PC-9 (cell line): ENCODE data around the gene TM4SF5. TPM values are rescaled to one million over a fixed set of nuclear protein-coding genes. Genes with fewer than 3 reads are reported as not detected.

Experiments
- BruUV-seq: library from RNA; stranded (reverse); fragments of 400-500 nt; replicated peaks from 2 replicates; lab custom pipeline; 2021; lab: Mats Ljungman, UMichigan
- CTCF ChIA-PET: fragments of 300-600 bp; sonication (Branson Sonifier 250); formaldehyde crosslinking; loops from one replicate; lab custom pipeline; 2022; ENCODE audit warnings: antibody characterized with exemption; lab: Charles Lee
- POLR2A ChIA-PET: fragments of 300-600 bp; sonication (Branson Sonifier 250); formaldehyde crosslinking; loops from one replicate; lab custom pipeline; 2022; ENCODE audit warnings: antibody characterized with exemption; ENCODE audit not compliant: unreplicated experiment; lab: Charles Lee
- DNase-seq, 2 experiments: peaks; one replicate each; pipeline versions ENCODE4 v3.0.0 to v3.0.0-alpha.2; 2015 to 2022; ENCODE audit warnings: mixed read lengths in 1 of 2
- H2AFZ ChIP-seq: fragments of 200-600 bp; sonication (generic); 2 replicates; pipeline ENCODE4 v1.8.1; 2017; ENCODE audit warnings: antibody characterized with exemption
- H3F3A ChIP-seq: fragments of 200-600 bp; sonication (generic); 2 replicates; pipeline ENCODE4 v1.8.1; 2017; ENCODE audit warnings: antibody characterized with exemption, mild to moderate bottlenecking, low read depth; ENCODE audit not compliant: insufficient read depth
- H3K27ac ChIP-seq: fragments of 200-600 bp; sonication (generic); 2 replicates; pipeline ENCODE4 v1.6.1; 2016; ENCODE audit warnings: mixed run types
- H3K27me3 ChIP-seq: fragments of 200-600 bp; sonication (generic); 2 replicates; pipeline ENCODE4 v1.6.1; 2016; ENCODE audit warnings: low read depth, mixed run types; ENCODE audit not compliant: insufficient read depth
- H3K36me3 ChIP-seq: fragments of 200-600 bp; sonication (generic); 2 replicates; pipeline ENCODE4 v1.6.1; 2016; ENCODE audit warnings: low read depth, mixed run types
- H3K4me1 ChIP-seq: fragments of 200-600 bp; sonication (generic); replicated peaks from 2 replicates; pipeline ENCODE4 v1.6.1; 2016; ENCODE audit warnings: mixed run types; ENCODE audit not compliant: insufficient read depth
- H3K4me2 ChIP-seq: fragments of 200-600 bp; sonication (generic); 2 replicates; pipeline ENCODE4 v1.6.1; 2017; ENCODE audit warnings: mixed run types
- H3K4me3 ChIP-seq: fragments of 200-600 bp; sonication (generic); 2 replicates; pipeline ENCODE4 v1.6.1; 2016; ENCODE audit warnings: mixed run types
- H3K79me2 ChIP-seq: fragments of 200-600 bp; sonication (generic); 2 replicates; pipeline ENCODE4 v1.6.1; 2017; ENCODE audit warnings: low read depth, mixed run types
- H3K9me2 ChIP-seq: fragments of 200-600 bp; sonication (generic); 2 replicates; pipeline ENCODE4 v1.8.1; 2017; ENCODE audit warnings: mild to moderate bottlenecking; ENCODE audit not compliant: insufficient read depth
- H3K9me3 ChIP-seq: fragments of 200-600 bp; sonication (generic); 2 replicates; pipeline ENCODE4 v1.8.1; 2016; ENCODE audit warnings: low read depth; ENCODE audit not compliant: insufficient read depth
- H4K20me1 ChIP-seq: fragments of 200-600 bp; sonication (generic); 2 replicates; pipeline ENCODE4 v1.8.1; 2017; ENCODE audit not compliant: insufficient read depth
- EZH2 ChIP-seq: fragments of 200-600 bp; sonication (generic); IDR thresholded peaks from 2 replicates; pipeline ENCODE4 v1.8.0; 2017; ENCODE audit warnings: antibody characterized with exemption, low read depth
- intact Hi-C: fragments of 100-400 bp; cut with micrococcal nuclease; formaldehyde crosslinking; loops from one replicate; pipeline ENCODE4 v1.10.0; 2022; ENCODE audit not compliant: unreplicated experiment
- total RNA-seq: library from RNA; stranded (reverse); gene quantifications from 2 replicates; pipeline ENCODE4 v1.2.3, GENCODE V29; 2021
- TF ChIP-seq, protein P1 (sequence below): fragments of 200-600 bp; sonication (generic); conservative IDR thresholded peaks from 2 replicates; pipeline ENCODE4 v1.6.1; 2017; ENCODE audit warnings: mixed run types, antibody characterized with exemption, mild to moderate bottlenecking, moderate library complexity

The TM4SF5 gene
- total RNA-seq, 1 experiment from 2014 or later: not detected

DNA sequence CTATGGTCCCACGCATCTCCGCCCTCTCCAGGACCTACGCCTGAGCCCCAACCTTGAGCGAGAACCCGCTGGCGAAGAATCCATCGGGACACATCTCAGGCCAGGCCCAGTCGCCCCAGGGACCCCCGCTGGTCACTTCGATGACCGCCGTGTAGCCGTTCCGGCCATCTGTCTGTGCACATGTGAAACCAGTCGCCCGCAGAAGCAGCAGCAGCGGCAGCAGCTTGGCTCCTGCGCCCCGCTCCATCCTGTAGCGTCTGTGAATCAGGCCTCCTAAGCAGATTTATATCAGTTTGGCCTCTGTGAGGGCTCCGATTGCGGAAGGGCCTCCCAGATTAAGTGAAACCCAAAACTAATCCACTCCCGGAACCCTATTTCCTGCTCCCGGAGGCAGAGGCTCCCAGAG, 14.4 kb downstream of the TM4SF5 start, which contains the start of gene VMO1:
VMO1 (minus strand) TSS at position 259 of the 406 bp plus-strand sequence; CDS start at position 247, 12 bp downstream.
- Histone ChIP-seq H3F3A (peaks cover 23% of the 10 kb centered on the region; the same call in 1 of the 2 replicates), H3K27ac (no peak within 1 kb of the TSS), H3K79me2 (peaks cover 15% of the 10 kb centered on the region; the same call in 1 of the 2 replicates), H3K9me3 (no peaks in the 10 kb centered on the region), H3K27me3 (no peaks in the 10 kb centered on the region), H3K36me3 (no peaks in the 10 kb centered on the region), H4K20me1 (no peaks in the 10 kb centered on the region), H3K4me2 (peak within 1 kb of the TSS; percentile 94; the same call in 1 of the 2 replicates), H2AFZ (no peak within 1 kb of the TSS), H3K4me1 (peaks cover 20% of the 10 kb centered on the region), H3K9me2 (no peaks in the 10 kb centered on the region), H3K4me3 (no peak within 1 kb of the TSS)
- intact Hi-C loops: no loop called here
- no peak for DNase-seq
- no peak for TF ChIP-seq EZH2
- TF ChIP-seq, protein P1, sequence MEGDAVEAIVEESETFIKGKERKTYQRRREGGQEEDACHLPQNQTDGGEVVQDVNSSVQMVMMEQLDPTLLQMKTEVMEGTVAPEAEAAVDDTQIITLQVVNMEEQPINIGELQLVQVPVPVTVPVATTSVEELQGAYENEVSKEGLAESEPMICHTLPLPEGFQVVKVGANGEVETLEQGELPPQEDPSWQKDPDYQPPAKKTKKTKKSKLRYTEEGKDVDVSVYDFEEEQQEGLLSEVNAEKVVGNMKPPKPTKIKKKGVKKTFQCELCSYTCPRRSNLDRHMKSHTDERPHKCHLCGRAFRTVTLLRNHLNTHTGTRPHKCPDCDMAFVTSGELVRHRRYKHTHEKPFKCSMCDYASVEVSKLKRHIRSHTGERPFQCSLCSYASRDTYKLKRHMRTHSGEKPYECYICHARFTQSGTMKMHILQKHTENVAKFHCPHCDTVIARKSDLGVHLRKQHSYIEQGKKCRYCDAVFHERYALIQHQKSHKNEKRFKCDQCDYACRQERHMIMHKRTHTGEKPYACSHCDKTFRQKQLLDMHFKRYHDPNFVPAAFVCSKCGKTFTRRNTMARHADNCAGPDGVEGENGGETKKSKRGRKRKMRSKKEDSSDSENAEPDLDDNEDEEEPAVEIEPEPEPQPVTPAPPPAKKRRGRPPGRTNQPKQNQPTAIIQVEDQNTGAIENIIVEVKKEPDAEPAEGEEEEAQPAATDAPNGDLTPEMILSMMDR: no peak
- ChIA-PET CTCF (interaction anchor here (0.5 to 0.6 kb wide), 2 partner anchors 22 to 126 kb away, joined by 3 read pairs; no protein-coding TSS in a partner anchor), POLR2A (no interaction called here)
- BruUV-seq: no TSS peak

DNA sequence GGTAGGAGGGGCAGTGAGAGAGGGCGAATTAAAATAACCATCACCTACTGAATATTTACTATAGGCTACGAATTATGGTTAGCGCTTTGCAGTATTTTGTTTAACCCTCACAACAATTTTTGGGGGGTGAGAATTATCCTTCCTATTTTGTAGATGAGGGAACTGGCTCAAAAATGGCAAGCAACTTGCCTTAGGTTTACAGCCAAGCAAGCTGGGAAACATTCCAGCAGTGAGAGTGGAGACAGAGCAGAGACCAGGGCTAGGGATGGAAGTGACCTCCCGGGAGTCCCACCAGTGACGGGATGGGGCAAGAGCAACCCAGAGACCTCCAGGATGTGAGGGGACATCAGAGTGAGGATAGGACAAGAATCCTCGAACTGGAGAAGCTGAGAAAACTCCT, 14.8 kb downstream of the TM4SF5 start:
- ChIA-PET CTCF (interaction anchor here (0.5 to 0.6 kb wide), 2 partner anchors 22 to 626 kb away, joined by 3 read pairs; no protein-coding TSS in a partner anchor), POLR2A (no interaction called here)
- Histone ChIP-seq H3K9me3 (no peaks in the 10 kb centered on the region), H2AFZ (no peak overlapping the region), H3K27ac (no peak overlapping the region), H3K4me1 (peaks cover 20% of the 10 kb centered on the region), H3K27me3 (no peaks in the 10 kb centered on the region), H3K79me2 (peaks cover 15% of the 10 kb centered on the region; the same call in 1 of the 2 replicates), H3K4me3 (no peak overlapping the region), H3K36me3 (no peaks in the 10 kb centered on the region), H3K9me2 (no peaks in the 10 kb centered on the region), H3F3A (peaks cover 24% of the 10 kb centered on the region; the same call in 1 of the 2 replicates), H4K20me1 (no peaks in the 10 kb centered on the region), H3K4me2 (no peak overlapping the region)
- BruUV-seq: no TSS peak
- no peak for DNase-seq
- TF ChIP-seq EZH2: no peak
- TF ChIP-seq, protein P1: no peak
- intact Hi-C loops: no loop called here

DNA sequence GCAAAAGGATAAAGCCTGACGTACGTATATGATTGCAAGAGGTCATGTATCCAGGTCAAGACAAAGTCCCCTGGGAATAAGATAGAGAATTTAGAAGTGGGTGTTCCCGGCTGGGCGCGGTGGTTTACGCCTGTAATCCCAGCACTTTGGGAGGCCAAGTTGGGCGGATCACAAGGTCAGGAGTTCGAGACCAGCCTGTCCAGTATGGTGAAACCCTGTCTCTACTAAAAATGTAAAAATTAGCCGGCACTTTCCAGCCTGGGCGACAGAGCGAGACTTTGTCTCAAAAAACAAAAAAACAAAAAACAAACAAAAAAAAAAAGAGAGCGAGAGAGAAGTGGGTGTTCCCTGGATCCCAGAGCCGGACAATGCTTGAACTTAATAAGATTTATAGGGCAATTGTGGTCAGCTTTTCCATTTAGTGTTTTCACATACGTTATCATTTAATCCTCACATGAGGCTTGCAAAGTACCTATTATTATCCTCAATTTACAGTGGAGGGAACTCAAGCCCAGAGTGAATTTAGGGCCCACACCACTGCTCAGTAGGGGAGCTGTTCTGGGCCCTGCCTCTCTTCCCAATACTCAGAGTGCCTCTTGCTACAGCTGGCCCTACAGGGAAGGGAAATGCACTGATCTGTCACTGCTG, 16.6 kb downstream of the TM4SF5 start:
- BruUV-seq: no TSS peak
- Histone ChIP-seq H3K4me3 (peak overlapping the region; percentile 84), H3K9me2 (no peaks in the 10 kb centered on the region), H3F3A (peaks cover 24% of the 10 kb centered on the region), H3K27ac (peak overlapping the region; percentile 38; the same call in 1 of the 2 replicates), H2AFZ (no peak overlapping the region), H3K4me2 (peak overlapping the region; percentile 94), H4K20me1 (no peaks in the 10 kb centered on the region), H3K27me3 (no peaks in the 10 kb centered on the region), H3K9me3 (no peaks in the 10 kb centered on the region), H3K79me2 (peaks cover 15% of the 10 kb centered on the region; the same call in 1 of the 2 replicates), H3K36me3 (no peaks in the 10 kb centered on the region), H3K4me1 (peaks cover 20% of the 10 kb centered on the region)
- intact Hi-C loops: no loop called here
- no peak for TF ChIP-seq EZH2
- TF ChIP-seq, protein P1: no peak
- DNase-seq: no peak
- ChIA-PET CTCF (interaction anchor here (0.6 kb wide), 1 partner anchor 79 kb away, joined by 5 read pairs; no protein-coding TSS in a partner anchor), POLR2A (no interaction called here)
